ENCODE measurements around the gene GHRHR. TPM values are rescaled to one million over a fixed set of nuclear protein-coding genes. Genes with fewer than 3 reads are reported as not detected.

Gene GHRHR
- total RNA-seq, 4 donors from 2014 or later: not detected

DNA sequence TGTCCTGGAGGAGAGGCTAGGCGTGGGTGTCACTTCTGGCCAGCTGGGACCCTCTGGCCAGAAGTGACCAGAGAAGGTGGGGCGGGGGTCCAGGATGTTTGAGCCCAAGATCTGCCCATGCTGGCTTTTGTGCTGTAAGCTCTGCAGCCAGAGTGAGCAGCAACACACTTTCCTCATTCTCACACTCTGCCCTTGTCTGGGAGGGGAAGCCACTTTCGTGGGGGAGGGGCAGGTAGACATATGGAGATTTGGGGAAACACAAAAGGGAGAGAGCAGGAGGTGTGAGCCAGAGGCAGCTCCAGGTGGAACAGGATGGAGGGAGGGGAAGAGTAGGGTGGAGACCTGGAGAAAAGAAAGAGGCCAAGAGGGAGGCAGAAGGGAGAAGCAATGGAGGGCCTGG, 56.9 kb downstream of the GHRHR start:
- H3K9me3 ChIP-seq: no peaks in the 10 kb centered on the region
- no peak overlapping the region for H3K4me3 ChIP-seq
- 78% methylated on average over 3 of the region's 3 CpGs for WGBS
- peaks cover 0 to 9% (median 8%) of the 10 kb centered on the region in 4 donors for H3K4me1 ChIP-seq
- TF ChIP-seq POLR2A (IDR thresholded peaks at IDR 0.05; ENCODE audit: low read depth): no peak
- TF ChIP-seq POLR2AphosphoS5 (IDR thresholded peaks at IDR 0.05): no peak
- TF ChIP-seq, protein P1, sequence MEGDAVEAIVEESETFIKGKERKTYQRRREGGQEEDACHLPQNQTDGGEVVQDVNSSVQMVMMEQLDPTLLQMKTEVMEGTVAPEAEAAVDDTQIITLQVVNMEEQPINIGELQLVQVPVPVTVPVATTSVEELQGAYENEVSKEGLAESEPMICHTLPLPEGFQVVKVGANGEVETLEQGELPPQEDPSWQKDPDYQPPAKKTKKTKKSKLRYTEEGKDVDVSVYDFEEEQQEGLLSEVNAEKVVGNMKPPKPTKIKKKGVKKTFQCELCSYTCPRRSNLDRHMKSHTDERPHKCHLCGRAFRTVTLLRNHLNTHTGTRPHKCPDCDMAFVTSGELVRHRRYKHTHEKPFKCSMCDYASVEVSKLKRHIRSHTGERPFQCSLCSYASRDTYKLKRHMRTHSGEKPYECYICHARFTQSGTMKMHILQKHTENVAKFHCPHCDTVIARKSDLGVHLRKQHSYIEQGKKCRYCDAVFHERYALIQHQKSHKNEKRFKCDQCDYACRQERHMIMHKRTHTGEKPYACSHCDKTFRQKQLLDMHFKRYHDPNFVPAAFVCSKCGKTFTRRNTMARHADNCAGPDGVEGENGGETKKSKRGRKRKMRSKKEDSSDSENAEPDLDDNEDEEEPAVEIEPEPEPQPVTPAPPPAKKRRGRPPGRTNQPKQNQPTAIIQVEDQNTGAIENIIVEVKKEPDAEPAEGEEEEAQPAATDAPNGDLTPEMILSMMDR (IDR thresholded peaks at IDR 0.05): no peak
- TF ChIP-seq EP300 (IDR thresholded peaks at IDR 0.05): no peak
- intact Hi-C loops (cut with DNase I): no loop called here
- peaks cover 0 to 6% (median 0%) of the 10 kb centered on the region in 4 donors for H3K27me3 ChIP-seq
- no peaks in the 10 kb centered on the region for H3K36me3 ChIP-seq
- no peak for DNase-seq (ENCODE audit: extremely low spot score)
- H3K27ac ChIP-seq (replicated peaks in 1 of 4): no peak overlapping the region

DNA sequence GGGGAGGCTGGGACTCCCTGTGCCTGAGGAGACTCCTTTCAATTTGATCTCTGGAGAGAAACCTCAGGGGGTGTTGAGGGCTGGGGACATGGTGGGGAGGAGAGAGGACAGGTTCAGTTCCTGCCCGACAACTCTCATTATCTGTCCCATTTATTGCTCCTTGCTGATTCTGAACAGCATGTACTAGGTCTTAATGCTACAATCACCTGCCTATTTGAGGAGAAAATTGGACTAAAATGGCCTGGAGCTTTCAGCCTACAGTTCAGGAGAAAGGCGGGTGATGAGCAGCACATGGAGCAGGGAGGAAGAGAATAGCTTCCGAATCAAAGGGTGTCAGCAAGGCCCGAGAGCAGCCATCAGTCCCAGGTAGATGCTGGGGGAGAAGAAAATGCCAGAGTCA, 58.4 kb downstream of the GHRHR start:
- Histone ChIP-seq H3K9me3 (no peaks in the 10 kb centered on the region), H3K4me1 (peaks cover 3 to 17% (median 13%) of the 10 kb centered on the region in 4 donors), H3K36me3 (no peaks in the 10 kb centered on the region), H3K4me3 (no peak overlapping the region), H3K27ac (replicated peaks in 1 of 4) (no peak overlapping the region), H3K27me3 (no peaks in the 10 kb centered on the region)
- DNase-seq (ENCODE audit: extremely low spot score): no peak
- intact Hi-C loops (cut with DNase I): no loop called here
- no peak for TF ChIP-seq POLR2A (IDR thresholded peaks at IDR 0.05; ENCODE audit: low read depth)
- no peak for TF ChIP-seq POLR2AphosphoS5 (IDR thresholded peaks at IDR 0.05)
- no peak for TF ChIP-seq EP300 (IDR thresholded peaks at IDR 0.05)
- 90% methylated on average over 4 of the region's 4 CpGs for WGBS

DNA sequence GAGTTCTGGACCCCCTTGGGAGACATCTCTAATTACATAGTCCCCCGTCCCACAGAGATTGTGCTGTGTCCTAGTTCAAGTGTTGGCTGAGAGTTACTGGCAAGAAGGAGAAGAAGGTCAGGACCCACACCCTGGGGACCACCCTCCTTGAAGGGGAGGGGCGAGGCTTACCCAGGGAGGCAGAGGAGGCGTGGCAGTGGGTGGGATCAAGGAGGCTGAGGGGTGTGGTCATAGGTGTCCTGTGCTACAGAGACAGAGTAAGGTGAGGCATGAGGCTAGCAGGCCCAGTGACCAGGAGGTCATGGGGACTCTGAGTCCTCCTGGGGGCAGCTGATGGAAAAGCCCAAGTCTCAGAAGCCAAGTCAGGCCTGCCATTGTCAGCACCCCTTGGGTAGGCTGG, 59.0 kb downstream of the GHRHR start:
- 89% methylated on average over 3 of the region's 3 CpGs for WGBS
- Histone ChIP-seq H3K9me3 (no peaks in the 10 kb centered on the region), H3K4me3 (no peak overlapping the region), H3K36me3 (no peaks in the 10 kb centered on the region), H3K27ac (replicated peaks in 1 of 4) (no peak overlapping the region), H3K4me1 (peaks cover 3 to 17% (median 15%) of the 10 kb centered on the region in 4 donors), H3K27me3 (no peaks in the 10 kb centered on the region)
- TF ChIP-seq POLR2AphosphoS5 (IDR thresholded peaks at IDR 0.05): no peak
- no peak for TF ChIP-seq POLR2A (IDR thresholded peaks at IDR 0.05; ENCODE audit: low read depth)
- intact Hi-C loops (cut with DNase I): no loop called here
- no peak for DNase-seq (ENCODE audit: extremely low spot score)

DNA sequence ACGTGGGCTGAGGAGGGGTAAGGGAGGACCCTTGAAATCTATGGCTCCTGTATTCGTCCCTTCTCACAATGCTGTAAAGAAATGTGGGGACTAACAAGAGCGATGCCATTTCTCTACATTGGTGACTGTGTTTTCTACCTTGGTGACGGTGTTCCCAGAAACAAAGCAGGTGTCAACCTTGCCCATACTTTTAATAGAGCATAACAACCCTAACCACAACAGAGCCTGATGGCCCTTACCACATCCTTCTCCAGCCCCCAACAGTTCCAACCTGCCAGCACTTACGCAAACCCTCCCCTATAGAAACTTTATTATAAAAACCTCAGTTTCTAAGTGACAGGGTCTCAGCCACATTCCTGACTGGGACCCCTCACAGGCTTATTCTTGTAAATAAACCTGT, 60.1 kb downstream of the GHRHR start:
- Histone ChIP-seq H3K9me3 (no peaks in the 10 kb centered on the region), H3K4me1 (peaks cover 3 to 19% (median 17%) of the 10 kb centered on the region in 4 donors), H3K36me3 (no peaks in the 10 kb centered on the region), H3K27me3 (no peaks in the 10 kb centered on the region), H3K27ac (replicated peaks in 1 of 4) (no peak overlapping the region), H3K4me3 (no peak overlapping the region)
- TF ChIP-seq EP300 (IDR thresholded peaks at IDR 0.05) (no peak), POLR2AphosphoS5 (IDR thresholded peaks at IDR 0.05) (no peak), POLR2A (IDR thresholded peaks at IDR 0.05; ENCODE audit: low read depth) (no peak)
- TF ChIP-seq, protein P1 (IDR thresholded peaks at IDR 0.05): no peak
- no peak for DNase-seq (ENCODE audit: extremely low spot score)
- intact Hi-C loops (cut with DNase I): no loop called here
- 89% methylated on average over 5 of the region's 5 CpGs for WGBS

DNA sequence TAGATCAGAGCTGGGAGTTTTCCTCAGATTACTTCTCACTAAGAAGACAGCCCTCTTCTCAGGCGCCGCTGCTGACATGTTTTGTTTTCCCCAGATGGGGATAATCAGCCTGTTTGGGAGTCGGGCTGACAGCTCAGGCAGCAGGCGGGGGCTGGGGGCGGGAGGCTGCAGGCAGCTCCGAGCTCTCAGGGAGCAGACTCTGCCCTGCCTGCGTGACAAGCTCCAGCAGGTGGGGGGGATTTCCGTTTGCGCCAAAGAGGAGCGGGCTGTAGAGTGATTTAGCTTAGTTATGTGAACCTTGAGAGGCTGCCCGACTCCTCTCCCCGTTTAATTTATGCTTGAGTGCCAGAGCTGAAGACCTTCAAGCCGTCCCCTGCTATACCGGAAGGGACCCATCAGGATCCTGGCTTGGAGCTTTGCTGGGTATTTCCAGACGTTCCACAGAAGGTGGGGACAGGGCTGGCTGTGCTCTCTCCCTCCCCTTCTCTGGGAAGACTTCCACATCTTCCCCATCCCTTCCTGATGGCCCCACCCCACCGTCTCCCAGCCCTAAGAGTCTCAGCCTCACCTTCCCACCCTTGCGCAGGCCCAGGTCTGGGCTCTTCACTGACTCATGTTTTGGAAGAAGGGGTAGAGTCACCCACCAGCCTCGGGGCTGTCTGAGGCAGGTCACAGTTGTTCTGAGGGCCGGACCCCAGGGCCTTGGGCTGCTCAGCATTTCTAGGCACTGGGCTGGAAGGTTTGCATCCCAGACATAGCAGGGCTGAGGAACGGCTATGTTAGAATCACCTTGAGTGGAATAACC, 63.6 kb downstream of the GHRHR start:
- H3K36me3 ChIP-seq: no peaks in the 10 kb centered on the region
- intact Hi-C loops (cut with DNase I): no loop called here

More for the DNA sequence above, 63.6 kb downstream of the GHRHR start:
- no peak for DNase-seq (ENCODE audit: extremely low spot score)
- peak overlapping the region in 3 of 4 donors; percentile 14 to 32 (median 14) for H3K4me3 ChIP-seq
- H3K27me3 ChIP-seq: no peaks in the 10 kb centered on the region
- H3K9me3 ChIP-seq: no peaks in the 10 kb centered on the region
- TF ChIP-seq POLR2AphosphoS5 (IDR thresholded peaks at IDR 0.05) (no peak), EP300 (IDR thresholded peaks at IDR 0.05) (no peak), POLR2A (IDR thresholded peaks at IDR 0.05; ENCODE audit: low read depth) (no peak)
- TF ChIP-seq, protein P1 (IDR thresholded peaks at IDR 0.05): no peak
- peak overlapping the region; percentile 45 to 70 (median 50) for H3K27ac ChIP-seq (replicated peaks in 1 of 4)
- H3K4me1 ChIP-seq: peaks cover 3 to 19% (median 17%) of the 10 kb centered on the region in 4 donors
- WGBS: 31% methylated on average over 12 of the region's 20 CpGs

Data from esophagus muscularis mucosa (tissue), 4 donors.